IMR-90 (cell line): Measurements from ENCODE around the gene EIF5A.

Source experiments
- FOS ChIP-seq: fragments of 150-350 bp; IDR thresholded peaks from 2 replicates; pipeline ENCODE4 v1.6.1; 2016; ENCODE audit warnings: low read depth, low read length
- MAFK ChIP-seq: IDR thresholded peaks from 2 replicates; pipeline ENCODE4 v1.6.1; 2012; ENCODE audit warnings: low read depth, low read length, improper control_type of control experiment
- MAZ ChIP-seq: IDR thresholded peaks from 2 replicates; pipeline ENCODE4 v1.6.1; 2012; ENCODE audit warnings: low read depth, mild to moderate bottlenecking, low read length, improper control_type of control experiment, moderate library complexity, borderline replicate concordance
- NFE2L2 ChIP-seq: fragments of 150-350 bp; IDR thresholded peaks from 2 replicates; pipeline ENCODE4 v1.6.1; 2016; ENCODE audit warnings: low read depth, mild to moderate bottlenecking, low read length
- POLR2A ChIP-seq: IDR thresholded peaks from 2 replicates; pipeline ENCODE4 v1.6.1; 2012; ENCODE audit warnings: mild to moderate bottlenecking, low read depth, low read length
- RAD21 ChIP-seq: IDR thresholded peaks from 2 replicates; pipeline ENCODE4 v1.6.1; 2012; ENCODE audit warnings: low read length, improper control_type of control experiment
- RCOR1 ChIP-seq: IDR thresholded peaks from 2 replicates; pipeline ENCODE4 v1.6.1; 2012; ENCODE audit warnings: mild to moderate bottlenecking, low read length, improper control_type of control experiment; ENCODE audit not compliant: insufficient replicate concordance
- RFX5 ChIP-seq: IDR thresholded peaks from 2 replicates; pipeline ENCODE4 v1.8.0; 2012; ENCODE audit warnings: low read depth, mild to moderate bottlenecking, low read length, moderate library complexity
- USF2 ChIP-seq: fragments of 150-350 bp; IDR thresholded peaks from 2 replicates; pipeline ENCODE4 v1.6.1; 2017; ENCODE audit warnings: mild to moderate bottlenecking, antibody characterized with exemption, low read length, low read depth
- TF ChIP-seq, protein P1 (sequence below): conservative IDR thresholded peaks from 2 replicates; pipeline ENCODE4 v1.5.1; 2012; ENCODE audit warnings: mild to moderate bottlenecking, low read depth, low read length, improper control_type of control experiment
- TF ChIP-seq, protein P2 (sequence below): fragments of 150-350 bp; IDR thresholded peaks from 2 replicates; pipeline ENCODE4 v1.6.1; 2016; ENCODE audit warnings: low read depth, mild to moderate bottlenecking, low read length, moderate library complexity, borderline replicate concordance

DNA sequence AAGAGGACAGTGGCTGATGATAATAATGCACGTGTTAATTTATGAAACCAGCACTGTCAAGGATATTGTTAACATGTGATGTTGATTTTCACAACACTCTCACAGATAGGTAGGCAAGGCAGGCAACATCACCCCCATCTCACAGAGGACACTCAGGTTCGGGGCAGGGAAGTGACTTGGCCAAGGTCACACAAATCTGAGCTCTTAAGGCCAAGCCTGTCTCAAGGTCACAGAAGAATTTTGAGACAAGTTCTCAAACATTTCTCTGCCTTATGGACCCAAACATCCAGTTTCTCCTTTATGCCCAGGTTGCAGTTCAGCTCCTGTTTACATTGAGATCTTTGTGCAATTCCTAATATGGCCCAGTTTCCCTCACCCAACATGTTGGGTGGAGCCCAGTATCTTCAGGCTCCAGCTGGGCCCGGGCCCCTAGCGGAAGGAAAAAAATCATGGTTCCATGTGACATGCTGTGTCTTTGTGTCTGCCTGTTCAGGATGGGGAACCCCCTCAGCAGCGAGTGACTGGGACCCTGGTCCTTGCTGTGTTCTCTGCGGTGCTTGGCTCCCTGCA is 24.6 kb upstream of the EIF5A start:
- TF ChIP-seq MAFK (no peak), RCOR1 (no peak), RFX5 (no peak), POLR2A (no peak), RAD21 (no peak), MAZ (no peak), USF2 (no peak), FOS (no peak), NFE2L2 (no peak)
- TF ChIP-seq, protein P1, sequence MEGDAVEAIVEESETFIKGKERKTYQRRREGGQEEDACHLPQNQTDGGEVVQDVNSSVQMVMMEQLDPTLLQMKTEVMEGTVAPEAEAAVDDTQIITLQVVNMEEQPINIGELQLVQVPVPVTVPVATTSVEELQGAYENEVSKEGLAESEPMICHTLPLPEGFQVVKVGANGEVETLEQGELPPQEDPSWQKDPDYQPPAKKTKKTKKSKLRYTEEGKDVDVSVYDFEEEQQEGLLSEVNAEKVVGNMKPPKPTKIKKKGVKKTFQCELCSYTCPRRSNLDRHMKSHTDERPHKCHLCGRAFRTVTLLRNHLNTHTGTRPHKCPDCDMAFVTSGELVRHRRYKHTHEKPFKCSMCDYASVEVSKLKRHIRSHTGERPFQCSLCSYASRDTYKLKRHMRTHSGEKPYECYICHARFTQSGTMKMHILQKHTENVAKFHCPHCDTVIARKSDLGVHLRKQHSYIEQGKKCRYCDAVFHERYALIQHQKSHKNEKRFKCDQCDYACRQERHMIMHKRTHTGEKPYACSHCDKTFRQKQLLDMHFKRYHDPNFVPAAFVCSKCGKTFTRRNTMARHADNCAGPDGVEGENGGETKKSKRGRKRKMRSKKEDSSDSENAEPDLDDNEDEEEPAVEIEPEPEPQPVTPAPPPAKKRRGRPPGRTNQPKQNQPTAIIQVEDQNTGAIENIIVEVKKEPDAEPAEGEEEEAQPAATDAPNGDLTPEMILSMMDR: no peak
- TF ChIP-seq, protein P2, sequence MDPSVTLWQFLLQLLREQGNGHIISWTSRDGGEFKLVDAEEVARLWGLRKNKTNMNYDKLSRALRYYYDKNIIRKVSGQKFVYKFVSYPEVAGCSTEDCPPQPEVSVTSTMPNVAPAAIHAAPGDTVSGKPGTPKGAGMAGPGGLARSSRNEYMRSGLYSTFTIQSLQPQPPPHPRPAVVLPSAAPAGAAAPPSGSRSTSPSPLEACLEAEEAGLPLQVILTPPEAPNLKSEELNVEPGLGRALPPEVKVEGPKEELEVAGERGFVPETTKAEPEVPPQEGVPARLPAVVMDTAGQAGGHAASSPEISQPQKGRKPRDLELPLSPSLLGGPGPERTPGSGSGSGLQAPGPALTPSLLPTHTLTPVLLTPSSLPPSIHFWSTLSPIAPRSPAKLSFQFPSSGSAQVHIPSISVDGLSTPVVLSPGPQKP: no peak
